NCI-H1694 (cell line): Measurements from ENCODE around the gene HSPB6.
"Not testable (repeated sequence)": the region's sequence is repeated elsewhere in the genome, so short reads cannot be mapped to it uniquely, and the experiment has no call there.

ENCODE experiments used
- DNase-seq: peaks from one replicate; lab custom pipeline; 2025; lab: John Stamatoyannopoulos, UW

HSPB6 gene

GRCh38 chr19:35786299-35787160, 29.7 kb upstream of the HSPB6 start:
- no peak for DNase-seq

- DNase-seq, result no peak
Observed at GRCh38 chr19:35785339-35785627, 28.5 kb upstream of the HSPB6 start.

- DNase-seq, result no peak
Observed at GRCh38 chr19:35784503-35785338, 27.9 kb upstream of the HSPB6 start.

GRCh38 chr19:35783469-35784434, 26.9 kb upstream of the HSPB6 start:
- no peak for DNase-seq

GRCh38 chr19:35782589-35782988, 25.8 kb upstream of the HSPB6 start:
- no peak for DNase-seq

- no peak for DNase-seq
Observed at GRCh38 chr19:35781650-35782049, 24.8 kb upstream of the HSPB6 start.

- no peak for DNase-seq
Observed at GRCh38 chr19:35780717-35781116, 23.9 kb upstream of the HSPB6 start.

GRCh38 chr19:35780058-35780457, 23.2 kb upstream of the HSPB6 start:
- DNase-seq, result no peak

- no peak for DNase-seq
Observed at GRCh38 chr19:35779033-35779432, 22.2 kb upstream of the HSPB6 start.

- no peak for DNase-seq
Observed at GRCh38 chr19:35777961-35778360, 21.1 kb upstream of the HSPB6 start.

GRCh38 chr19:35777086-35777841, 20.4 kb upstream of the HSPB6 start:
- no peak for DNase-seq

GRCh38 chr19:35776102-35776788, 19.4 kb upstream of the HSPB6 start:
- peak; percentile 15 for DNase-seq

- peak; percentile 99 for DNase-seq
Observed at GRCh38 chr19:35775298-35776101, 18.7 kb upstream of the HSPB6 start, which contains the start of gene ARHGAP33. ARHGAP33 (plus strand) TSS chr19:35775564; CDS start chr19:35775659, 95 bp downstream.

- DNase-seq, result no peak
Observed at GRCh38 chr19:35775046-35775297, 18.1 kb upstream of the HSPB6 start.

- DNase-seq, result no peak
Observed at GRCh38 chr19:35774274-35775045, 17.6 kb upstream of the HSPB6 start.

- DNase-seq, result no peak
Observed at GRCh38 chr19:35773020-35773806, 16.4 kb upstream of the HSPB6 start.

GRCh38 chr19:35772362-35772761, 15.5 kb upstream of the HSPB6 start:
- not testable (repeated sequence) for DNase-seq

- no peak for DNase-seq
Observed at GRCh38 chr19:35768082-35768421, 11.2 kb upstream of the HSPB6 start.
